22Rv1 (cell line): ENCODE results near the gene SSTR3.

Experiments
- CTCF ChIP-seq: fragments of 450-650 bp; IDR thresholded peaks from 2 replicates; pipeline ENCODE4 v1.5.1; 2017; ENCODE audit warnings: mild to moderate bottlenecking
- ZFX ChIP-seq: fragments of 450-650 bp; IDR thresholded peaks from 2 replicates; pipeline ENCODE4 v1.6.1; 2017; ENCODE audit warnings: antibody characterized with exemption, borderline replicate concordance

GRCh38 chr22:37165066-37165465 lies 47.2 kb downstream of the SSTR3 start:
- TF ChIP-seq CTCF: no peak
- TF ChIP-seq ZFX: no peak
